ENCODE measurements around the gene STPG1. TPM values are rescaled to one million over a fixed set of nuclear protein-coding genes. Genes with fewer than 3 reads are reported as not detected.

The STPG1 gene
- polyA plus RNA-seq, 1 donor from 2014 or later: 0.89 TPM

GRCh38 chr1:24415334-24415909 is 1.8 kb upstream of the STPG1 start, which contains the start of gene NIPAL3:
Gene NIPAL3, plus strand, starts transcription at chr1:24415802. Its CDS starts 3,746 bp downstream, at chr1:24419548.
- Histone ChIP-seq H3K9me3 (ENCODE audit: low read length) (no peaks in the 10 kb centered on the region), H3K4me2 (ENCODE audit: low read length) (peak within 1 kb of the TSS; percentile 86), H3K4me3 (ENCODE audit: low read length) (peak within 1 kb of the TSS; percentile 76), H4K20me1 (ENCODE audit: insufficient read depth) (no peaks in the 10 kb centered on the region), H3K27me3 (ENCODE audit: insufficient read depth, low read depth, low read length) (peaks cover 7% of the 10 kb centered on the region), H3F3A (ENCODE audit: insufficient read depth, low read length, poor library complexity, severe bottlenecking) (no peaks in the 10 kb centered on the region), H3K9me2 (ENCODE audit: insufficient read depth, low read length) (no peaks in the 10 kb centered on the region), H2AFZ (ENCODE audit: low read depth, low read length) (peak within 1 kb of the TSS; percentile 71), H3K36me3 (ENCODE audit: insufficient read depth, low read length) (no peaks in the 10 kb centered on the region), H3K9ac (ENCODE audit: low read length) (peak within 1 kb of the TSS; percentile 55), H3K27ac (ENCODE audit: low read length) (peak within 1 kb of the TSS; percentile 38), H3K79me2 (replicated peaks; ENCODE audit: insufficient read depth, low read length) (no peaks in the 10 kb centered on the region)
- peak; percentile 83 for TF ChIP-seq SMC3 (conservative IDR thresholded peaks at IDR 0.05; ENCODE audit: poor library complexity)
- no peak for TF ChIP-seq TAF1 (IDR thresholded peaks at IDR 0.05; ENCODE audit: low read depth)
- no peak for TF ChIP-seq POLR2AphosphoS5 (IDR thresholded peaks at IDR 0.05)
- peak; percentile 77 for TF ChIP-seq RAD21 (conservative IDR thresholded peaks at IDR 0.05)
- TF ChIP-seq EP300 (conservative IDR thresholded peaks at IDR 0.05; ENCODE audit: poor library complexity, severe bottlenecking): no peak
- TF ChIP-seq, protein P1, sequence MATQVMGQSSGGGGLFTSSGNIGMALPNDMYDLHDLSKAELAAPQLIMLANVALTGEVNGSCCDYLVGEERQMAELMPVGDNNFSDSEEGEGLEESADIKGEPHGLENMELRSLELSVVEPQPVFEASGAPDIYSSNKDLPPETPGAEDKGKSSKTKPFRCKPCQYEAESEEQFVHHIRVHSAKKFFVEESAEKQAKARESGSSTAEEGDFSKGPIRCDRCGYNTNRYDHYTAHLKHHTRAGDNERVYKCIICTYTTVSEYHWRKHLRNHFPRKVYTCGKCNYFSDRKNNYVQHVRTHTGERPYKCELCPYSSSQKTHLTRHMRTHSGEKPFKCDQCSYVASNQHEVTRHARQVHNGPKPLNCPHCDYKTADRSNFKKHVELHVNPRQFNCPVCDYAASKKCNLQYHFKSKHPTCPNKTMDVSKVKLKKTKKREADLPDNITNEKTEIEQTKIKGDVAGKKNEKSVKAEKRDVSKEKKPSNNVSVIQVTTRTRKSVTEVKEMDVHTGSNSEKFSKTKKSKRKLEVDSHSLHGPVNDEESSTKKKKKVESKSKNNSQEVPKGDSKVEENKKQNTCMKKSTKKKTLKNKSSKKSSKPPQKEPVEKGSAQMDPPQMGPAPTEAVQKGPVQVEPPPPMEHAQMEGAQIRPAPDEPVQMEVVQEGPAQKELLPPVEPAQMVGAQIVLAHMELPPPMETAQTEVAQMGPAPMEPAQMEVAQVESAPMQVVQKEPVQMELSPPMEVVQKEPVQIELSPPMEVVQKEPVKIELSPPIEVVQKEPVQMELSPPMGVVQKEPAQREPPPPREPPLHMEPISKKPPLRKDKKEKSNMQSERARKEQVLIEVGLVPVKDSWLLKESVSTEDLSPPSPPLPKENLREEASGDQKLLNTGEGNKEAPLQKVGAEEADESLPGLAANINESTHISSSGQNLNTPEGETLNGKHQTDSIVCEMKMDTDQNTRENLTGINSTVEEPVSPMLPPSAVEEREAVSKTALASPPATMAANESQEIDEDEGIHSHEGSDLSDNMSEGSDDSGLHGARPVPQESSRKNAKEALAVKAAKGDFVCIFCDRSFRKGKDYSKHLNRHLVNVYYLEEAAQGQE (IDR thresholded peaks at IDR 0.05; ENCODE audit: borderline replicate concordance): no peak
- TF ChIP-seq MXI1 (conservative IDR thresholded peaks at IDR 0.05; ENCODE audit: poor library complexity, severe bottlenecking): no peak
- TF ChIP-seq, protein P2, sequence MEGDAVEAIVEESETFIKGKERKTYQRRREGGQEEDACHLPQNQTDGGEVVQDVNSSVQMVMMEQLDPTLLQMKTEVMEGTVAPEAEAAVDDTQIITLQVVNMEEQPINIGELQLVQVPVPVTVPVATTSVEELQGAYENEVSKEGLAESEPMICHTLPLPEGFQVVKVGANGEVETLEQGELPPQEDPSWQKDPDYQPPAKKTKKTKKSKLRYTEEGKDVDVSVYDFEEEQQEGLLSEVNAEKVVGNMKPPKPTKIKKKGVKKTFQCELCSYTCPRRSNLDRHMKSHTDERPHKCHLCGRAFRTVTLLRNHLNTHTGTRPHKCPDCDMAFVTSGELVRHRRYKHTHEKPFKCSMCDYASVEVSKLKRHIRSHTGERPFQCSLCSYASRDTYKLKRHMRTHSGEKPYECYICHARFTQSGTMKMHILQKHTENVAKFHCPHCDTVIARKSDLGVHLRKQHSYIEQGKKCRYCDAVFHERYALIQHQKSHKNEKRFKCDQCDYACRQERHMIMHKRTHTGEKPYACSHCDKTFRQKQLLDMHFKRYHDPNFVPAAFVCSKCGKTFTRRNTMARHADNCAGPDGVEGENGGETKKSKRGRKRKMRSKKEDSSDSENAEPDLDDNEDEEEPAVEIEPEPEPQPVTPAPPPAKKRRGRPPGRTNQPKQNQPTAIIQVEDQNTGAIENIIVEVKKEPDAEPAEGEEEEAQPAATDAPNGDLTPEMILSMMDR (IDR thresholded peaks at IDR 0.05; ENCODE audit: poor library complexity, severe bottlenecking): peak; percentile 99

DNA sequence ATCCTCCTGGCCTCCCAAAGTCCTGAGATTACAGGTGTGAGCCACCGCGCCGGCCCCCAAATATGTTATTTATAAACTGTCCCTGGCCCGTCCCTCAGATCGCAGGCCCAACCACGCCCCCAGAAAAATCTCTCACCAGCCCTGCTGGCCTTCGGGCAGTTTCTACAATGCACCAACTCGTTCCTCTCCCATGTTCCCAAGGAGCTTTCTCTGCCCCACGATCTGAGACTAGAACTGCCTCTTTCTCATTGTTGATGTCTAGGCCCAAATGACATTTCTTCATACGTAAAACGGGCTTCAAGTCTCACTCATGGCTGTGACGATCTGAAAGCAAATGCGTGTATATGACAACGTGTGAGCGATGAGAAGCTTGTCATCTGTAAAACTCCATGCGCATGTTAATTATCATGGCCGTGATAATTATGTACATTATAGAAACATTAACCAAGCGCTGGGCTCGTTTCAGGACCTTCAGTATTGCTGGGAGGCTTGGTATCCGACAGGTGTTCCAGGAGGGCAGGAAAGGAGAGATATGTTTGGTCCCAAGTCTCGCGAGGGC is 1.3 kb upstream of the STPG1 start:
- Histone ChIP-seq H3K36me3 (ENCODE audit: insufficient read depth, low read length) (no peaks in the 10 kb centered on the region), H3K9me2 (ENCODE audit: insufficient read depth, low read length) (no peaks in the 10 kb centered on the region), H3F3A (ENCODE audit: insufficient read depth, low read length, poor library complexity, severe bottlenecking) (no peaks in the 10 kb centered on the region), H3K27me3 (ENCODE audit: insufficient read depth, low read depth, low read length) (peaks cover 7% of the 10 kb centered on the region), H3K9me3 (ENCODE audit: low read length) (no peaks in the 10 kb centered on the region), H3K9ac (ENCODE audit: low read length) (no peak overlapping the region), H4K20me1 (ENCODE audit: insufficient read depth) (no peaks in the 10 kb centered on the region), H3K27ac (ENCODE audit: low read length) (no peak overlapping the region), H2AFZ (ENCODE audit: low read depth, low read length) (peak overlapping the region; percentile 30), H3K79me2 (replicated peaks; ENCODE audit: insufficient read depth, low read length) (no peaks in the 10 kb centered on the region), H3K4me2 (ENCODE audit: low read length) (peak overlapping the region; percentile 50), H3K4me3 (ENCODE audit: low read length) (peak overlapping the region; percentile 76)
- no peak for TF ChIP-seq EZH2 (IDR thresholded peaks at IDR 0.05; ENCODE audit: borderline replicate concordance, insufficient read depth, low read length, poor library complexity, severe bottlenecking)
- TF ChIP-seq, protein P1 (IDR thresholded peaks at IDR 0.05; ENCODE audit: borderline replicate concordance): no peak
- TF ChIP-seq TAF1 (IDR thresholded peaks at IDR 0.05; ENCODE audit: low read depth): no peak
- no peak for TF ChIP-seq EP300 (conservative IDR thresholded peaks at IDR 0.05; ENCODE audit: poor library complexity, severe bottlenecking)
- no peak for TF ChIP-seq POLR2AphosphoS5 (IDR thresholded peaks at IDR 0.05)
- TF ChIP-seq MXI1 (conservative IDR thresholded peaks at IDR 0.05; ENCODE audit: poor library complexity, severe bottlenecking): no peak
- TF ChIP-seq, protein P2 (IDR thresholded peaks at IDR 0.05; ENCODE audit: poor library complexity, severe bottlenecking): no peak
- no peak for TF ChIP-seq RAD21 (conservative IDR thresholded peaks at IDR 0.05)
- TF ChIP-seq SMC3 (conservative IDR thresholded peaks at IDR 0.05; ENCODE audit: poor library complexity): no peak

All from neural cell (in vitro differentiated cells).